NCI-H446 treated with DMSO at 0.1 percent for 48 hours (cell line): ENCODE results near the gene GPRASP2.
"Not testable (repeated sequence)": the region's sequence is repeated elsewhere in the genome, so short reads cannot be mapped to it uniquely, and the experiment has no call there.

Source experiments
- DNase-seq: peaks from one replicate; lab custom pipeline; 2025; lab: John Stamatoyannopoulos, UW

Gene GPRASP2

GRCh38 chrX:102712216-102712966 is at the start of gene GPRASP2:
Gene GPRASP2, plus strand, starts transcription at chrX:102712448. Its CDS starts 2,422 bp downstream, at chrX:102714870.
- no peak for DNase-seq

GRCh38 chrX:102663820-102664219 is 48.4 kb upstream of the GPRASP2 start:
- not testable (repeated sequence) for DNase-seq

GRCh38 chrX:102667034-102667433 is 45.2 kb upstream of the GPRASP2 start:
- not testable (repeated sequence) for DNase-seq

GRCh38 chrX:102669526-102669925 is 42.7 kb upstream of the GPRASP2 start:
- DNase-seq = no peak

- no peak for DNase-seq
Measured at GRCh38 chrX:102672856-102673255, 39.4 kb upstream of the GPRASP2 start.

GRCh38 chrX:102677479-102677878 is 34.8 kb upstream of the GPRASP2 start:
- DNase-seq = not testable (repeated sequence)

GRCh38 chrX:102684772-102685520 is 27.3 kb upstream of the GPRASP2 start:
- no peak for DNase-seq

GRCh38 chrX:102694749-102695148 is 17.5 kb upstream of the GPRASP2 start:
- no peak for DNase-seq

GRCh38 chrX:102696306-102696705 is 15.9 kb upstream of the GPRASP2 start:
- no peak for DNase-seq

GRCh38 chrX:102697494-102697893 is 14.8 kb upstream of the GPRASP2 start:
- DNase-seq = peak; percentile 67

GRCh38 chrX:102708900-102709299 is 3.3 kb upstream of the GPRASP2 start:
- DNase-seq = no peak

GRCh38 chrX:102711872-102712215 is 404 bp upstream of the GPRASP2 start:
- DNase-seq = no peak

GRCh38 chrX:102712981-102713625 is 855 bp downstream of the GPRASP2 start:
- DNase-seq = peak; percentile 7

- no peak for DNase-seq
Measured at GRCh38 chrX:102714994-102715393, 2.7 kb downstream of the GPRASP2 start.

GRCh38 chrX:102715967-102716366 is 3.7 kb downstream of the GPRASP2 start:
- no peak for DNase-seq

GRCh38 chrX:102720237-102721168 is 8.3 kb downstream of the GPRASP2 start, which contains the start of gene GPRASP3:
Gene GPRASP3, plus strand, starts transcription at chrX:102720743. Its CDS starts 28,253 bp downstream, at chrX:102748996.
- DNase-seq = peak; percentile 31

GRCh38 chrX:102721169-102721506 is 8.9 kb downstream of the GPRASP2 start:
- DNase-seq = not testable (repeated sequence)

- DNase-seq = no peak
Measured at GRCh38 chrX:102723456-102723855, 11.2 kb downstream of the GPRASP2 start.

GRCh38 chrX:102727761-102728160 is 15.5 kb downstream of the GPRASP2 start:
- no peak for DNase-seq

- DNase-seq = no peak
Measured at GRCh38 chrX:102728646-102729045, 16.4 kb downstream of the GPRASP2 start.

GRCh38 chrX:102739657-102740056 is 27.4 kb downstream of the GPRASP2 start:
- DNase-seq = no peak

- DNase-seq = no peak
Measured at GRCh38 chrX:102744307-102744706, 32.1 kb downstream of the GPRASP2 start.
